H1 (cell line): ENCODE measurements around the gene HMCN2. TPM values are rescaled to one million over a fixed set of nuclear protein-coding genes. Genes with fewer than 3 reads are reported as not detected.

Source experiments
- CTCF ChIA-PET: fragments of 300-600 bp; sonication (Branson Sonifier 250); formaldehyde crosslinking; loops from one replicate; lab custom pipeline; 2021; ENCODE audit not compliant: partially characterized antibody; lab: Charles Lee
- POLR2A ChIA-PET: fragments of 300-600 bp; sonication (Branson Sonifier 250); formaldehyde crosslinking; loops from one replicate; lab custom pipeline; 2021; ENCODE audit warnings: inconsistent platforms; ENCODE audit not compliant: partially characterized antibody; lab: Charles Lee
- DNase-seq, 2 experiments: peaks; one replicate each; pipeline versions ENCODE4 v3.0.0 to v3.0.0-alpha.2; 2010 to 2022; ENCODE audit warnings: low spot score in 2 of 2, low read depth in 1 of 2, mixed read lengths in 1 of 2
- FAIRE-seq: peaks from 2 replicates; lab custom pipeline; 2011; peaks lifted over from hg19 to GRCh38; lab: Jason Lieb, UNC
- H2AFZ ChIP-seq: 2 replicates; pipeline ENCODE4 v1.8.1; 2012; ENCODE audit warnings: low read length, inconsistent platforms
- H2AK5ac ChIP-seq: 2 replicates; pipeline ENCODE4 v1.6.1; 2013; ENCODE audit warnings: low read depth, low read length
- H2BK120ac ChIP-seq: replicated peaks from 2 replicates; pipeline ENCODE3; 2013; ENCODE audit warnings: low read depth, low read length, inconsistent platforms
- H2BK12ac ChIP-seq: 2 replicates; pipeline ENCODE4 v1.6.1; 2013; ENCODE audit warnings: low read depth, low read length
- H2BK15ac ChIP-seq: 2 replicates; pipeline ENCODE4 v1.6.1; 2013; ENCODE audit warnings: low read length
- H2BK20ac ChIP-seq: 2 replicates; pipeline ENCODE4 v1.6.1; 2013; ENCODE audit warnings: low read length
- H2BK5ac ChIP-seq: 2 replicates; pipeline ENCODE4 v1.6.1; 2013; ENCODE audit warnings: low read depth, low read length
- H3K14ac ChIP-seq: 2 replicates; pipeline ENCODE4 v1.6.1; 2013; ENCODE audit warnings: inconsistent platforms; ENCODE audit not compliant: insufficient read length
- H3K18ac ChIP-seq: 2 replicates; pipeline ENCODE4 v1.6.1; 2013; ENCODE audit warnings: low read length; ENCODE audit errors: extremely low read depth
- H3K23ac ChIP-seq: 2 replicates; pipeline ENCODE4 v1.6.1; 2013; ENCODE audit warnings: inconsistent platforms; ENCODE audit not compliant: insufficient read length
- H3K23me2 ChIP-seq: 2 replicates; pipeline ENCODE4 v1.6.1; 2013; ENCODE audit warnings: low read depth, low read length
- H3K27ac ChIP-seq: 2 replicates; pipeline ENCODE4 v1.6.1; 2011; ENCODE audit warnings: low read depth, low read length, inconsistent platforms
- H3K27me3 ChIP-seq, 4 experiments: replicated peaks in 1 of 4; 1 replicate in 1 of 4; 2 replicates in 3 of 4; pipeline versions ENCODE4 v1.6.1 to v1.8.1; 2011 to 2013; ENCODE audit warnings: low read length in 3 of 4, mild to moderate bottlenecking in 3 of 4, inconsistent platforms in 2 of 4, mixed read lengths in 2 of 4, moderate library complexity in 1 of 4; ENCODE audit not compliant: control insufficient read depth in 3 of 4, insufficient read depth in 3 of 4; ENCODE audit errors: extremely low read depth in 1 of 4
- H3K36me3 ChIP-seq, 4 experiments: 2 replicates each; pipeline versions ENCODE4 v1.6.1 to v1.8.1; 2011 to 2013; ENCODE audit warnings: mild to moderate bottlenecking in 4 of 4, low read length in 3 of 4, moderate library complexity in 2 of 4, control low read depth in 1 of 4, inconsistent platforms in 1 of 4; ENCODE audit not compliant: insufficient read depth in 4 of 4, control insufficient read depth in 2 of 4
- H3K4ac ChIP-seq: replicated peaks from 2 replicates; pipeline ENCODE3; 2013; ENCODE audit warnings: low read length, low read depth, mixed read lengths, inconsistent platforms; ENCODE audit not compliant: insufficient read length
- H3K4me1 ChIP-seq, 4 experiments: replicated peaks in 1 of 4; 1 replicate in 1 of 4; 2 replicates in 3 of 4; pipeline versions ENCODE4 v1.6.1 to v1.8.1; 2011 to 2013; ENCODE audit warnings: low read length in 3 of 4, inconsistent platforms in 2 of 4, mixed read lengths in 1 of 4; ENCODE audit not compliant: insufficient read depth in 4 of 4, control insufficient read depth in 3 of 4
- H3K4me2 ChIP-seq, 2 experiments: 2 replicates each; pipeline versions ENCODE4 v1.6.1 to v1.8.1; 2011 to 2013; ENCODE audit warnings: low read depth in 2 of 2, low read length in 2 of 2, control low read depth in 1 of 2, inconsistent platforms in 1 of 2, mild to moderate bottlenecking in 1 of 2; ENCODE audit not compliant: insufficient read depth in 1 of 2
- H3K4me3 ChIP-seq, 4 experiments: fragments of 200-600, 300-600 bp in 1 of 4; sonication (generic), shearing (Covaris generic), sonication (Bioruptor Twin) in 1 of 4; 2 replicates each; pipeline versions ENCODE4 v1.5.1 to v1.8.1; 2011 to 2016; ENCODE audit warnings: low read length in 4 of 4, low read depth in 3 of 4, control low read depth in 2 of 4, inconsistent platforms in 2 of 4, mild to moderate bottlenecking in 2 of 4, mixed read lengths in 1 of 4, moderate library complexity in 1 of 4; ENCODE audit not compliant: insufficient read depth in 2 of 4; ENCODE audit errors: extremely low read depth in 1 of 4
- H3K56ac ChIP-seq: replicated peaks from 2 replicates; pipeline ENCODE3; 2013; ENCODE audit warnings: low read depth, mild to moderate bottlenecking, mixed read lengths, low read length, inconsistent platforms; ENCODE audit not compliant: insufficient read length
- H3K79me1 ChIP-seq: 2 replicates; pipeline ENCODE4 v1.6.1; 2013; ENCODE audit warnings: low read depth, low read length, control low read depth
- H3K79me2 ChIP-seq, 2 experiments: 2 replicates each; pipeline versions ENCODE4 v1.6.1 to v1.8.1; 2012 to 2013; ENCODE audit warnings: low read length in 2 of 2, mild to moderate bottlenecking in 2 of 2, inconsistent platforms in 1 of 2; ENCODE audit not compliant: insufficient read depth in 2 of 2, control insufficient read depth in 1 of 2
- H3K9ac ChIP-seq, 4 experiments: replicated peaks in 1 of 4; 1 replicate in 1 of 4; 2 replicates in 3 of 4; pipeline versions ENCODE4 v1.6.1 to v1.8.1; 2011 to 2013; ENCODE audit warnings: low read depth in 3 of 4, low read length in 3 of 4, control low read depth in 2 of 4, mild to moderate bottlenecking in 2 of 4, moderate library complexity in 2 of 4, inconsistent platforms in 1 of 4; ENCODE audit errors: extremely low read depth in 1 of 4
- H3K9me3 ChIP-seq, 2 experiments: 2 replicates each; pipeline versions ENCODE4 v1.6.1 to v1.8.1; 2012 to 2013; ENCODE audit warnings: mild to moderate bottlenecking in 2 of 2, moderate library complexity in 2 of 2, control low read depth in 1 of 2, inconsistent platforms in 1 of 2, low read depth in 1 of 2, low read length in 1 of 2, mixed read lengths in 1 of 2; ENCODE audit not compliant: insufficient read depth in 2 of 2
- H4K20me1 ChIP-seq, 2 experiments: replicated peaks in 1 of 2; 2 replicates each; pipeline versions ENCODE3 to v1.8.1; 2011 to 2013; ENCODE audit warnings: inconsistent platforms in 2 of 2, low read length in 2 of 2, mild to moderate bottlenecking in 1 of 2; ENCODE audit not compliant: insufficient read depth in 2 of 2, control insufficient read depth in 1 of 2
- H4K5ac ChIP-seq: 2 replicates; pipeline ENCODE4 v1.6.1; 2013; ENCODE audit warnings: low read length, low read depth, mixed read lengths, inconsistent platforms; ENCODE audit not compliant: insufficient read length
- H4K8ac ChIP-seq: 2 replicates; pipeline ENCODE4 v1.8.0; 2013; ENCODE audit warnings: mild to moderate bottlenecking, moderate library complexity, low read length, inconsistent platforms; ENCODE audit not compliant: insufficient read depth; ENCODE audit errors: extremely low read depth
- H4K91ac ChIP-seq: replicated peaks from 2 replicates; pipeline ENCODE3; 2013; ENCODE audit warnings: low read length, mixed read lengths, inconsistent platforms; ENCODE audit not compliant: insufficient read length
- CREB1 ChIP-seq: IDR thresholded peaks from 2 replicates; pipeline ENCODE4 v1.6.1; 2012; ENCODE audit warnings: inconsistent platforms
- GABPA ChIP-seq: IDR thresholded peaks from 2 replicates; pipeline ENCODE4 v1.6.1; 2011; ENCODE audit warnings: mild to moderate bottlenecking, low read length, moderate library complexity, borderline replicate concordance; ENCODE audit not compliant: insufficient read depth
- SIN3A ChIP-seq, 2 experiments: IDR thresholded peaks in 1 of 2; conservative IDR thresholded peaks in 1 of 2; 2 replicates each; pipeline ENCODE4 v1.6.1; 2011 to 2012; ENCODE audit warnings: low read length in 2 of 2, improper control_type of control experiment in 1 of 2, low read depth in 1 of 2, mild to moderate bottlenecking in 1 of 2
- SP2 ChIP-seq: IDR thresholded peaks from 2 replicates; pipeline ENCODE4 v1.6.1; 2012; ENCODE audit warnings: mild to moderate bottlenecking, low read length, inconsistent platforms
- TCF12 ChIP-seq: IDR thresholded peaks from 2 replicates; pipeline ENCODE4 v1.6.1; 2011; ENCODE audit warnings: low read depth, mild to moderate bottlenecking, low read length
- YY1 ChIP-seq: IDR thresholded peaks from 2 replicates; pipeline ENCODE4 v1.6.1; 2011; ENCODE audit warnings: low read depth, mild to moderate bottlenecking, low read length
- WGBS, 2 experiments: shearing (Covaris generic) in 1 of 2; methylation state at CpG; one replicate each; pipeline versions ENCODE4 v1.1.6 to v1.1.7; 2013 to 2015; ENCODE audit warnings: low lambda C conversion rate in 2 of 2, mixed read lengths in 2 of 2, inconsistent platforms in 1 of 2, low coverage in 1 of 2, missing lambda C conversion rate in 1 of 2; ENCODE audit not compliant: insufficient replicate concordance in 2 of 2, insufficient coverage in 1 of 2, insufficient read length in 1 of 2; ENCODE audit errors: extremely low coverage in 1 of 2, missing lambda C conversion rate in 1 of 2; 5-methylcytosine and 5-hydroxymethylcytosine counted together
- polyA plus RNA-seq, 7 experiments: library from polyadenylated mRNA; depleted of rRNA in 3 of 7; stranded (reverse) in 5 of 7; unstranded in 2 of 7; fragments of >200 nt in 5 of 7; fragments of 200-250 nt in 2 of 7; gene quantifications; 1 replicate in 5 of 7; 2 replicates in 1 of 7; 4 replicates in 1 of 7; pipeline versions ENCODE4 v1.2.1 to v1.2.3, GENCODE V29; 2011 to 2013; ENCODE audit warnings: missing spikeins in 2 of 7, mixed read lengths in 2 of 7
- total RNA-seq: library from RNA; stranded (reverse); fragmentation: NEBNext Ultra II Directional; extraction: Animal tissue kit (Norgen Biotek cat#: 25700); gene quantifications from 2 replicates; pipeline ENCODE4 v1.2.1, GENCODE V29; 2021

The HMCN2 gene
- total and polyA plus RNA-seq, 2 of the 8 experiments (the other 6 are each of a cell fraction or from before 2014, with no cell fraction given) = 5.0 to 9.1 TPM

DNA sequence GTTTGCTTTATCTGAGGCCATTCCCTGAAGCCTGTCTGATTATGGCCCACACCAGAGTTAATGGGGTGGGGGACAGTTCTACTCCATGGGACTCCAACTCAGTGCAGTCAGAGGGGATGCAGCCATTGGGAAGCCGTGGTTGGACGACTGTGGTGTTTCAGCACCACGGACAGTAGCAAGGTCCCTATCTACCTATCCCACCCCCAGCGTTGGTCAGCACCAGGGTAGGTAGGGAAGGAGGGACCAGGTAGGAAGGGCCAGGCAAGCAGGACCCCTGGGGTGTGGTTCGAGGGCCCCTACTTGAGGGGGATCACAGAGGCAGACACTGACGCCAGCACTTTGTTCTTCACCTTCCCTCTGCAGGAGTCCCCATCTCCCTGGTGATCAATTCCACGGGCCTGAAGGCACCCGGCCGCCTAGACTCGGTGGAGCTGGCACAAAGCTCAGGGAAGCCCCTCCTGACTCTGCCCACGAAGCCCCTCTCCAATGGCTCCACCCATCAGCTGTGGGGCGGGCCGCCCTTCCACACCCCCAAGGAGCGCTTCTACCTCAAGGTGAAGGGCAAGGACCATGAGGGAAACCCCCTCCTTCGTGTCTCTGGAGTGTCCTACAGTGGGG, 33.2 kb downstream of the HMCN2 start:
- CTCF ChIA-PET = no interaction called here
- Histone ChIP-seq H3K36me3 (peaks cover 0 to 13% (median 3%) of the 10 kb centered on the region in 4 experiments; a peak in 4 of 8 replicates), H3K56ac (no peak overlapping the region), H2BK20ac (no peak overlapping the region), H3K4me3 (no peak overlapping the region), H2BK15ac (no peak overlapping the region), H4K8ac (no peak overlapping the region), H3K79me1 (no peaks in the 10 kb centered on the region), H2AFZ (no peak overlapping the region), H4K5ac (no peak overlapping the region), H4K91ac (no peak overlapping the region), H4K20me1 (no peaks in the 10 kb centered on the region), H3K9me3 (no peaks in the 10 kb centered on the region), H3K4ac (no peak overlapping the region), H3K23ac (no peak overlapping the region), H3K4me2 (no peak overlapping the region), H3K23me2 (peaks cover 10% of the 10 kb centered on the region; the same call in 1 of the 2 replicates), H3K27me3 (no peaks in the 10 kb centered on the region), H3K9ac (no peak overlapping the region), H3K79me2 (no peaks in the 10 kb centered on the region), H2AK5ac (no peak overlapping the region), H3K4me1 (peaks cover 0 to 7% (median 2%) of the 10 kb centered on the region in 4 experiments; a peak in 5 of 7 replicates), H3K27ac (no peak overlapping the region), H2BK12ac (no peak overlapping the region), H3K18ac (no peak overlapping the region), H2BK5ac (no peak overlapping the region), H3K14ac (no peak overlapping the region), H2BK120ac (no peak overlapping the region)
- 0 out of 2 replicates have a peak, but pooled peaks have one; percentile 26 for TF ChIP-seq YY1
- TF ChIP-seq SIN3A (conservative IDR thresholded peaks at IDR 0.05 in 1 of 2, IDR thresholded peaks at IDR 0.05 in 1 of 2; ENCODE audit: low read depth in 1 of 2, low read length in 2 of 2) = peak in 1 of 2 experiments; percentile 84; a peak in 1 of 4 replicates
- TF ChIP-seq CREB1 = peak; percentile 40; the same call in 1 of the 2 replicates
- no peak for TF ChIP-seq GABPA
- TF ChIP-seq SP2 = no peak
- TF ChIP-seq TCF12 = no peak
- DNase-seq (peak in 1 of 2 experiments; percentile 82), FAIRE-seq (peak; percentile 66)
- POLR2A ChIA-PET = interaction anchor here (0.6 to 1.8 kb wide), 3 partner anchors 9 to 372 kb away, joined by 3 to 5 read pairs (median 3); no protein-coding TSS in a partner anchor
- WGBS, 2 experiments = 84% methylated on average over 15 of the region's 15 CpGs; no CpG with 5 or more reads in 1 of the 2 experiments
